H1 (cell line): ENCODE results near the gene CEP85. TPM values are rescaled to one million over a fixed set of nuclear protein-coding genes. Genes with fewer than 3 reads are reported as not detected.

Experiments
- CTCF ChIA-PET: fragments of 300-600 bp; sonication (Branson Sonifier 250); formaldehyde crosslinking; loops from one replicate; lab custom pipeline; 2021; ENCODE audit not compliant: partially characterized antibody; lab: Charles Lee
- POLR2A ChIA-PET: fragments of 300-600 bp; sonication (Branson Sonifier 250); formaldehyde crosslinking; loops from one replicate; lab custom pipeline; 2021; ENCODE audit warnings: inconsistent platforms; ENCODE audit not compliant: partially characterized antibody; lab: Charles Lee
- DNase-seq, 2 experiments: peaks; one replicate each; pipeline versions ENCODE4 v3.0.0 to v3.0.0-alpha.2; 2010 to 2022; ENCODE audit warnings: low spot score in 2 of 2, low read depth in 1 of 2, mixed read lengths in 1 of 2
- FAIRE-seq: peaks from 2 replicates; lab custom pipeline; 2011; peaks lifted over from hg19 to GRCh38; lab: Jason Lieb, UNC
- H2AFZ ChIP-seq: 2 replicates; pipeline ENCODE4 v1.8.1; 2012; ENCODE audit warnings: low read length, inconsistent platforms
- H2AK5ac ChIP-seq: 2 replicates; pipeline ENCODE4 v1.6.1; 2013; ENCODE audit warnings: low read depth, low read length
- H2BK120ac ChIP-seq: replicated peaks from 2 replicates; pipeline ENCODE3; 2013; ENCODE audit warnings: low read depth, low read length, inconsistent platforms
- H2BK12ac ChIP-seq: 2 replicates; pipeline ENCODE4 v1.6.1; 2013; ENCODE audit warnings: low read depth, low read length
- H2BK15ac ChIP-seq: 2 replicates; pipeline ENCODE4 v1.6.1; 2013; ENCODE audit warnings: low read length
- H2BK20ac ChIP-seq: 2 replicates; pipeline ENCODE4 v1.6.1; 2013; ENCODE audit warnings: low read length
- H2BK5ac ChIP-seq: 2 replicates; pipeline ENCODE4 v1.6.1; 2013; ENCODE audit warnings: low read depth, low read length
- H3K14ac ChIP-seq: 2 replicates; pipeline ENCODE4 v1.6.1; 2013; ENCODE audit warnings: inconsistent platforms; ENCODE audit not compliant: insufficient read length
- H3K18ac ChIP-seq: 2 replicates; pipeline ENCODE4 v1.6.1; 2013; ENCODE audit warnings: low read length; ENCODE audit errors: extremely low read depth
- H3K23ac ChIP-seq: 2 replicates; pipeline ENCODE4 v1.6.1; 2013; ENCODE audit warnings: inconsistent platforms; ENCODE audit not compliant: insufficient read length
- H3K23me2 ChIP-seq: 2 replicates; pipeline ENCODE4 v1.6.1; 2013; ENCODE audit warnings: low read depth, low read length
- H3K27ac ChIP-seq: 2 replicates; pipeline ENCODE4 v1.6.1; 2011; ENCODE audit warnings: low read depth, low read length, inconsistent platforms
- H3K27me3 ChIP-seq, 4 experiments: replicated peaks in 1 of 4; 1 replicate in 1 of 4; 2 replicates in 3 of 4; pipeline versions ENCODE4 v1.6.1 to v1.8.1; 2011 to 2013; ENCODE audit warnings: low read length in 3 of 4, mild to moderate bottlenecking in 3 of 4, inconsistent platforms in 2 of 4, mixed read lengths in 2 of 4, moderate library complexity in 1 of 4; ENCODE audit not compliant: control insufficient read depth in 3 of 4, insufficient read depth in 3 of 4; ENCODE audit errors: extremely low read depth in 1 of 4
- H3K36me3 ChIP-seq, 4 experiments: 2 replicates each; pipeline versions ENCODE4 v1.6.1 to v1.8.1; 2011 to 2013; ENCODE audit warnings: mild to moderate bottlenecking in 4 of 4, low read length in 3 of 4, moderate library complexity in 2 of 4, control low read depth in 1 of 4, inconsistent platforms in 1 of 4; ENCODE audit not compliant: insufficient read depth in 4 of 4, control insufficient read depth in 2 of 4
- H3K4ac ChIP-seq: replicated peaks from 2 replicates; pipeline ENCODE3; 2013; ENCODE audit warnings: low read length, low read depth, mixed read lengths, inconsistent platforms; ENCODE audit not compliant: insufficient read length
- H3K4me1 ChIP-seq, 4 experiments: replicated peaks in 1 of 4; 1 replicate in 1 of 4; 2 replicates in 3 of 4; pipeline versions ENCODE4 v1.6.1 to v1.8.1; 2011 to 2013; ENCODE audit warnings: low read length in 3 of 4, inconsistent platforms in 2 of 4, mixed read lengths in 1 of 4; ENCODE audit not compliant: insufficient read depth in 4 of 4, control insufficient read depth in 3 of 4
- H3K4me2 ChIP-seq, 2 experiments: 2 replicates each; pipeline versions ENCODE4 v1.6.1 to v1.8.1; 2011 to 2013; ENCODE audit warnings: low read depth in 2 of 2, low read length in 2 of 2, control low read depth in 1 of 2, inconsistent platforms in 1 of 2, mild to moderate bottlenecking in 1 of 2; ENCODE audit not compliant: insufficient read depth in 1 of 2
- H3K4me3 ChIP-seq, 4 experiments: fragments of 200-600, 300-600 bp in 1 of 4; sonication (generic), shearing (Covaris generic), sonication (Bioruptor Twin) in 1 of 4; 2 replicates each; pipeline versions ENCODE4 v1.5.1 to v1.8.1; 2011 to 2016; ENCODE audit warnings: low read length in 4 of 4, low read depth in 3 of 4, control low read depth in 2 of 4, inconsistent platforms in 2 of 4, mild to moderate bottlenecking in 2 of 4, mixed read lengths in 1 of 4, moderate library complexity in 1 of 4; ENCODE audit not compliant: insufficient read depth in 2 of 4; ENCODE audit errors: extremely low read depth in 1 of 4
- H3K56ac ChIP-seq: replicated peaks from 2 replicates; pipeline ENCODE3; 2013; ENCODE audit warnings: low read depth, mild to moderate bottlenecking, mixed read lengths, low read length, inconsistent platforms; ENCODE audit not compliant: insufficient read length
- H3K79me1 ChIP-seq: 2 replicates; pipeline ENCODE4 v1.6.1; 2013; ENCODE audit warnings: low read depth, low read length, control low read depth
- H3K79me2 ChIP-seq, 2 experiments: 2 replicates each; pipeline versions ENCODE4 v1.6.1 to v1.8.1; 2012 to 2013; ENCODE audit warnings: low read length in 2 of 2, mild to moderate bottlenecking in 2 of 2, inconsistent platforms in 1 of 2; ENCODE audit not compliant: insufficient read depth in 2 of 2, control insufficient read depth in 1 of 2
- H3K9ac ChIP-seq, 4 experiments: replicated peaks in 1 of 4; 1 replicate in 1 of 4; 2 replicates in 3 of 4; pipeline versions ENCODE4 v1.6.1 to v1.8.1; 2011 to 2013; ENCODE audit warnings: low read depth in 3 of 4, low read length in 3 of 4, control low read depth in 2 of 4, mild to moderate bottlenecking in 2 of 4, moderate library complexity in 2 of 4, inconsistent platforms in 1 of 4; ENCODE audit errors: extremely low read depth in 1 of 4
- H3K9me3 ChIP-seq, 2 experiments: 2 replicates each; pipeline versions ENCODE4 v1.6.1 to v1.8.1; 2012 to 2013; ENCODE audit warnings: mild to moderate bottlenecking in 2 of 2, moderate library complexity in 2 of 2, control low read depth in 1 of 2, inconsistent platforms in 1 of 2, low read depth in 1 of 2, low read length in 1 of 2, mixed read lengths in 1 of 2; ENCODE audit not compliant: insufficient read depth in 2 of 2
- H4K20me1 ChIP-seq, 2 experiments: replicated peaks in 1 of 2; 2 replicates each; pipeline versions ENCODE3 to v1.8.1; 2011 to 2013; ENCODE audit warnings: inconsistent platforms in 2 of 2, low read length in 2 of 2, mild to moderate bottlenecking in 1 of 2; ENCODE audit not compliant: insufficient read depth in 2 of 2, control insufficient read depth in 1 of 2
- H4K5ac ChIP-seq: 2 replicates; pipeline ENCODE4 v1.6.1; 2013; ENCODE audit warnings: low read length, low read depth, mixed read lengths, inconsistent platforms; ENCODE audit not compliant: insufficient read length
- H4K8ac ChIP-seq: 2 replicates; pipeline ENCODE4 v1.8.0; 2013; ENCODE audit warnings: mild to moderate bottlenecking, moderate library complexity, low read length, inconsistent platforms; ENCODE audit not compliant: insufficient read depth; ENCODE audit errors: extremely low read depth
- H4K91ac ChIP-seq: replicated peaks from 2 replicates; pipeline ENCODE3; 2013; ENCODE audit warnings: low read length, mixed read lengths, inconsistent platforms; ENCODE audit not compliant: insufficient read length
- ASH2L ChIP-seq: fragments of 200-600, 300-600 bp; sonication (generic); IDR thresholded peaks from one replicate; pipeline ENCODE4 v1.7.1; 2017; ENCODE audit warnings: low read length
- BRCA1 ChIP-seq: IDR thresholded peaks from 2 replicates; pipeline ENCODE4 v1.6.1; 2012; ENCODE audit warnings: low read depth, low read length, improper control_type of control experiment
- HDAC2 ChIP-seq, 2 experiments: fragments of 300-600 bp in 1 of 2; sonication (generic) in 1 of 2; IDR thresholded peaks; 2 replicates each; pipeline ENCODE4 v1.6.1; 2011 to 2012; ENCODE audit warnings: low read depth in 2 of 2, low read length in 2 of 2, mild to moderate bottlenecking in 2 of 2, moderate library complexity in 2 of 2, borderline replicate concordance in 1 of 2, inconsistent platforms in 1 of 2
- KDM1A ChIP-seq: fragments of 200-600, 300-600 bp; sonication (generic); IDR thresholded peaks from 2 replicates; pipeline ENCODE4 v1.7.1; 2016; ENCODE audit warnings: mild to moderate bottlenecking, low read length, borderline replicate concordance
- RFX5 ChIP-seq: IDR thresholded peaks from 2 replicates; pipeline ENCODE4 v1.6.1; 2011; ENCODE audit warnings: low read depth, low read length, improper control_type of control experiment, borderline replicate concordance
- SIX5 ChIP-seq: IDR thresholded peaks from 2 replicates; pipeline ENCODE4 v1.6.1; 2011; ENCODE audit warnings: mild to moderate bottlenecking, low read depth, low read length
- SP1 ChIP-seq: IDR thresholded peaks from 2 replicates; pipeline ENCODE4 v1.6.1; 2011; ENCODE audit warnings: low read depth, low read length
- SP4 ChIP-seq: IDR thresholded peaks from 2 replicates; pipeline ENCODE4 v1.6.1; 2012; ENCODE audit warnings: low read length, inconsistent platforms
- WGBS, 2 experiments: shearing (Covaris generic) in 1 of 2; methylation state at CpG; one replicate each; pipeline versions ENCODE4 v1.1.6 to v1.1.7; 2013 to 2015; ENCODE audit warnings: low lambda C conversion rate in 2 of 2, mixed read lengths in 2 of 2, inconsistent platforms in 1 of 2, low coverage in 1 of 2, missing lambda C conversion rate in 1 of 2; ENCODE audit not compliant: insufficient replicate concordance in 2 of 2, insufficient coverage in 1 of 2, insufficient read length in 1 of 2; ENCODE audit errors: extremely low coverage in 1 of 2, missing lambda C conversion rate in 1 of 2; 5-methylcytosine and 5-hydroxymethylcytosine counted together
- polyA plus RNA-seq, 7 experiments: library from polyadenylated mRNA; depleted of rRNA in 3 of 7; stranded (reverse) in 5 of 7; unstranded in 2 of 7; fragments of >200 nt in 5 of 7; fragments of 200-250 nt in 2 of 7; gene quantifications; 1 replicate in 5 of 7; 2 replicates in 1 of 7; 4 replicates in 1 of 7; pipeline versions ENCODE4 v1.2.1 to v1.2.3, GENCODE V29; 2011 to 2013; ENCODE audit warnings: missing spikeins in 2 of 7, mixed read lengths in 2 of 7
- total RNA-seq: library from RNA; stranded (reverse); fragmentation: NEBNext Ultra II Directional; extraction: Animal tissue kit (Norgen Biotek cat#: 25700); gene quantifications from 2 replicates; pipeline ENCODE4 v1.2.1, GENCODE V29; 2021
- TF ChIP-seq, protein P1 (sequence below): IDR thresholded peaks from 2 replicates; pipeline ENCODE4 v1.6.1; 2012; ENCODE audit warnings: inconsistent platforms
- TF ChIP-seq, protein P2 (sequence below): IDR thresholded peaks from 2 replicates; pipeline ENCODE4 v1.6.1; 2011; ENCODE audit warnings: low read depth, mild to moderate bottlenecking, low read length; ENCODE audit not compliant: insufficient read depth
- TF ChIP-seq, protein P3 (sequence below): IDR thresholded peaks from 2 replicates; pipeline ENCODE4 v1.6.1; 2011; ENCODE audit warnings: low read length, improper control_type of control experiment

Gene CEP85
- total and polyA plus RNA-seq, 2 of the 8 experiments (the other 6 are each of a cell fraction or from before 2014, with no cell fraction given): 40.4 to 43.7 TPM

DNA sequence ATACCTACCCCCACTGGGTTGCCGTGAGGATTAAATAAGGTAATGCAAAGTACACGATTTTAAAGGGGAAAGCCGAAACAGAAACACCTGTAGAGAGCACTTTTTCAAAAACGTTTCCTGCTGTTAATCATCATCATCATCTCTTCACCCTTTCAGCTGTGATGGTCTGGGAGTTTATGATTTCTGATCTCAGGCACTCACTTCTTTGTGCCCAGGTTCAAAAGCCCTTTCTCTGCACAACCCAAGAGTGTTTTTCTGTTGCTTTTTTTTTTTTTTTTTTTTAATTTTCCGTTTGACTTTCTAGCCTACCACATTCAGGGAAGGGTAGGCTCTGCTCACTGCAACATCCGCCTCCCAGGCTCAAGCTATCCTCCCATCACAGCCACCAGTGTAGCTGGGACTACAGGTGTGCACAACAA is 73.4 kb downstream of the CEP85 start:
- ChIA-PET POLR2A (interaction anchor here (0.6 to 4.6 kb wide), 10 partner anchors 10 to 134 kb away, joined by 3 to 29 read pairs (median 4); partner anchors contain the start of genes CD52 and LIN28A), CTCF (interaction anchor here (0.6 to 57.0 kb wide), 5 partner anchors 9 to 91 kb away, joined by 3 to 1530 read pairs (median 21); partner anchors contain the start of genes CD52, SH3BGRL3 and UBXN11)
- no peak overlapping the region for H4K91ac ChIP-seq
- no peak overlapping the region for H3K14ac ChIP-seq
- H3K18ac ChIP-seq: no peak overlapping the region
- H2BK20ac ChIP-seq: no peak overlapping the region
- H3K4me2 ChIP-seq: peak overlapping the region; percentile 56 to 82
- no peak overlapping the region for H3K56ac ChIP-seq
- H3K27me3 ChIP-seq: no peaks in the 10 kb centered on the region
- peak overlapping the region; percentile 28; the same call in 1 of the 2 replicates for H2BK5ac ChIP-seq
- peak overlapping the region; percentile 79; the same call in 1 of the 2 replicates for H2BK12ac ChIP-seq
- no peak overlapping the region for H2AK5ac ChIP-seq
- 0 out of 2 replicates have a peak overlapping the region, but pooled peaks have one; percentile 9 for H2AFZ ChIP-seq
- WGBS, 2 experiments: 63% methylated on average over 6 of the region's 6 CpGs; no CpG with 5 or more reads in 1 of the 2 experiments
- peaks cover 9% of the 10 kb centered on the region for H3K23me2 ChIP-seq
- H4K5ac ChIP-seq: no peak overlapping the region
- no peak overlapping the region for H3K23ac ChIP-seq
- H4K8ac ChIP-seq: no peak overlapping the region
- TF ChIP-seq, protein P1, sequence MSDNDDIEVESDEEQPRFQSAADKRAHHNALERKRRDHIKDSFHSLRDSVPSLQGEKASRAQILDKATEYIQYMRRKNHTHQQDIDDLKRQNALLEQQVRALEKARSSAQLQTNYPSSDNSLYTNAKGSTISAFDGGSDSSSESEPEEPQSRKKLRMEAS: no peak
- TF ChIP-seq RFX5 (no peak), ASH2L (no peak), KDM1A (no peak), SP4 (no peak), BRCA1 (no peak), SP1 (no peak), SIX5 (no peak), HDAC2 (IDR thresholded peaks at IDR 0.05; ENCODE audit: borderline replicate concordance in 1 of 2, low read depth in 2 of 2, low read length in 2 of 2) (no peak)
- TF ChIP-seq, protein P2, sequence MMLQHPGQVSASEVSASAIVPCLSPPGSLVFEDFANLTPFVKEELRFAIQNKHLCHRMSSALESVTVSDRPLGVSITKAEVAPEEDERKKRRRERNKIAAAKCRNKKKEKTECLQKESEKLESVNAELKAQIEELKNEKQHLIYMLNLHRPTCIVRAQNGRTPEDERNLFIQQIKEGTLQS: no peak
- TF ChIP-seq, protein P3, sequence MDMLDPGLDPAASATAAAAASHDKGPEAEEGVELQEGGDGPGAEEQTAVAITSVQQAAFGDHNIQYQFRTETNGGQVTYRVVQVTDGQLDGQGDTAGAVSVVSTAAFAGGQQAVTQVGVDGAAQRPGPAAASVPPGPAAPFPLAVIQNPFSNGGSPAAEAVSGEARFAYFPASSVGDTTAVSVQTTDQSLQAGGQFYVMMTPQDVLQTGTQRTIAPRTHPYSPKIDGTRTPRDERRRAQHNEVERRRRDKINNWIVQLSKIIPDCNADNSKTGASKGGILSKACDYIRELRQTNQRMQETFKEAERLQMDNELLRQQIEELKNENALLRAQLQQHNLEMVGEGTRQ: no peak
- TF ChIP-seq, all 59 proteins: peak for 0
- DNase-seq: no peak
- Histone ChIP-seq H3K9ac (peak overlapping the region in 1 of 4 experiments; percentile 61; a peak in 3 of 7 replicates), H3K36me3 (no peaks in the 10 kb centered on the region), H4K20me1 (no peaks in the 10 kb centered on the region), H3K79me2 (no peaks in the 10 kb centered on the region), H2BK120ac (no peak overlapping the region), H3K4me3 (peak overlapping the region in 1 of 4 experiments; percentile 60; a peak in 2 of 8 replicates), H2BK15ac (0 out of 2 replicates have a peak overlapping the region, but pooled peaks have one; percentile 61), H3K27ac (no peak overlapping the region), H3K9me3 (no peaks in the 10 kb centered on the region), H3K79me1 (no peaks in the 10 kb centered on the region), H3K4ac (no peak overlapping the region), H3K4me1 (peaks cover 0 to 5% (median 2%) of the 10 kb centered on the region in 4 experiments; a peak in 3 of 7 replicates)
- no peak for FAIRE-seq
